CD4-positive, alpha-beta T cell treated with Interleukin-1 beta for 1 hour (primary cell): ENCODE data around the gene SPTB.
A peak's percentile ranks its signal among the peaks of the same experiment; 100 is the strongest.
"Not testable (repeated sequence)": the region's sequence is repeated elsewhere in the genome, so short reads cannot be mapped to it uniquely, and the experiment has no call there.

Experiments used
- DNase-seq, 2 donors: peaks; one replicate each; pipeline ENCODE4 v3.0.0-alpha.2; 2020 to 2022

SPTB gene

GRCh38 chr14:64879635-64880220 is at the start of gene SPTB:
TSS of gene SPTB (minus strand) at chr14:64879907. CDS start at chr14:64823094, 56,813 bp downstream.
- DNase-seq, result peak; percentile 51 to 57

- DNase-seq, result no peak
Observed at GRCh38 chr14:64929014-64929359, 49.3 kb upstream of the SPTB start.

- DNase-seq, result peak in 1 of 2 donors; percentile 37
Observed at GRCh38 chr14:64928239-64929013, 48.7 kb upstream of the SPTB start.

GRCh38 chr14:64927031-64927430 is 47.3 kb upstream of the SPTB start:
- DNase-seq, result no peak

- no peak for DNase-seq
Observed at GRCh38 chr14:64926398-64926995, 46.8 kb upstream of the SPTB start.

- no peak for DNase-seq
Observed at GRCh38 chr14:64923015-64923414, 43.3 kb upstream of the SPTB start.

- no peak for DNase-seq
Observed at GRCh38 chr14:64920465-64920864, 40.8 kb upstream of the SPTB start.

- DNase-seq, result no peak
Observed at GRCh38 chr14:64919618-64920017, 39.9 kb upstream of the SPTB start.

GRCh38 chr14:64919215-64919614 is 39.5 kb upstream of the SPTB start:
- no peak for DNase-seq

GRCh38 chr14:64918216-64918615 is 38.5 kb upstream of the SPTB start:
- DNase-seq, result no peak

- peak in 1 of 2 donors; percentile 6 for DNase-seq
Observed at GRCh38 chr14:64915797-64916196, 36.1 kb upstream of the SPTB start.

- DNase-seq, result no peak
Observed at GRCh38 chr14:64915029-64915424, 35.3 kb upstream of the SPTB start.

- DNase-seq, result peak; percentile 99
Observed at GRCh38 chr14:64914237-64915028, 34.7 kb upstream of the SPTB start, which contains the start of gene CHURC1. TSS of gene CHURC1 (plus strand) at chr14:64914455. CDS start at chr14:64914496, 41 bp downstream.

GRCh38 chr14:64913477-64913876 is 33.8 kb upstream of the SPTB start:
- DNase-seq, result not testable (repeated sequence)

- DNase-seq, result no peak
Observed at GRCh38 chr14:64912261-64912660, 32.6 kb upstream of the SPTB start.

- no peak for DNase-seq
Observed at GRCh38 chr14:64910847-64911495, 31.3 kb upstream of the SPTB start.

GRCh38 chr14:64906022-64906421 is 26.3 kb upstream of the SPTB start:
- DNase-seq, result no peak

- DNase-seq, result no peak
Observed at GRCh38 chr14:64899958-64900357, 20.3 kb upstream of the SPTB start.

- DNase-seq, result peak; percentile 9 to 71
Observed at GRCh38 chr14:64891839-64892375, 12.2 kb upstream of the SPTB start.

- no peak for DNase-seq
Observed at GRCh38 chr14:64891173-64891838, 11.6 kb upstream of the SPTB start.

GRCh38 chr14:64889352-64889751 is 9.6 kb upstream of the SPTB start:
- DNase-seq, result no peak

GRCh38 chr14:64885559-64885958 is 5.9 kb upstream of the SPTB start:
- DNase-seq, result no peak
